Peyer's patch (tissue), 4 donors: ENCODE data around the gene ARMH4.

Experiments
- POLR2A ChIP-seq, 2 donors: fragments of 450-650 bp; IDR thresholded peaks; one replicate each; pipeline ENCODE4 v1.5.1; 2017; ENCODE audit warnings: antibody characterized with exemption in 2 of 2, mild to moderate bottlenecking in 2 of 2, moderate library complexity in 2 of 2
- TF ChIP-seq, protein P1 (sequence below), 6 experiments: fragments of 450-650 bp in 4 of 6; fragments of 200-600 bp in 2 of 6; sonication (generic) in 1 of 6; IDR thresholded peaks; one replicate each; pipeline ENCODE4 v1.5.1; 2017 to 2019; ENCODE audit warnings: antibody characterized with exemption in 6 of 6, mild to moderate bottlenecking in 3 of 6, moderate library complexity in 1 of 6

DNA sequence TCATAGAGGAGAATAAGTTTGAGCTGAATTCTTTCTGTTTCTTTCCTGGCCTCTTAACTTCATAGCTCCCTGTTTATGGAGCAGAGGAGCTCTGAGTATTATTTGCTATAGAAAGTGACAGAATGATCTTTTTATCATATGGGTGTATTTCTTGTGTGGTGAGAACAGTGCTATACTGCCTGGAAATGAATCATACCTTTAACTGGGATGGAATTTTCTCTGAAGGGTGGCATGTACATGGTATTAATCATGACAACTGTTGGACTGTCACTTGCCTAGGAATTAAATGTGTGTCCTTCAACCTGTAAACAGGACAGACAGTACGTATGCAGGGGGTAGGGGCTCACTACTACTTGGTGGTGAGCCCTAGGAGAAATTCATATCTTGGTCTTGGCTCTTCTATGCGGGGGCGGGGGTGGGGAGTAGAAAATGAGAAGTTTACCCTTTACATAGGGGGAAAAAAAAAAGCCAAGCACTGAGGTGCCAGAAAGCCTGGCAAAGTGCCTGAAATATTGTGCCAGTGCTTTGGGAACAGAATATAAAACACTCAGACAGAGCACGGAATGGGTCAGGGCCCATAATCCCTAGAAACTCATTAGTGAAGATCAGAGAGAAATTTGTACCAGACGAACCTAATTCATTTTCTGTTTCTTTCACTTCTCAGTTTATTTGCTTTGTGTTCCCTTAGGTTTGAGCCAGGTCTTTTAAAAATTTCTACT, 33.8 kb downstream of the ARMH4 start:
- TF ChIP-seq, protein P1, sequence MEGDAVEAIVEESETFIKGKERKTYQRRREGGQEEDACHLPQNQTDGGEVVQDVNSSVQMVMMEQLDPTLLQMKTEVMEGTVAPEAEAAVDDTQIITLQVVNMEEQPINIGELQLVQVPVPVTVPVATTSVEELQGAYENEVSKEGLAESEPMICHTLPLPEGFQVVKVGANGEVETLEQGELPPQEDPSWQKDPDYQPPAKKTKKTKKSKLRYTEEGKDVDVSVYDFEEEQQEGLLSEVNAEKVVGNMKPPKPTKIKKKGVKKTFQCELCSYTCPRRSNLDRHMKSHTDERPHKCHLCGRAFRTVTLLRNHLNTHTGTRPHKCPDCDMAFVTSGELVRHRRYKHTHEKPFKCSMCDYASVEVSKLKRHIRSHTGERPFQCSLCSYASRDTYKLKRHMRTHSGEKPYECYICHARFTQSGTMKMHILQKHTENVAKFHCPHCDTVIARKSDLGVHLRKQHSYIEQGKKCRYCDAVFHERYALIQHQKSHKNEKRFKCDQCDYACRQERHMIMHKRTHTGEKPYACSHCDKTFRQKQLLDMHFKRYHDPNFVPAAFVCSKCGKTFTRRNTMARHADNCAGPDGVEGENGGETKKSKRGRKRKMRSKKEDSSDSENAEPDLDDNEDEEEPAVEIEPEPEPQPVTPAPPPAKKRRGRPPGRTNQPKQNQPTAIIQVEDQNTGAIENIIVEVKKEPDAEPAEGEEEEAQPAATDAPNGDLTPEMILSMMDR (IDR thresholded peaks at IDR 0.05), result no peak
- TF ChIP-seq POLR2A (IDR thresholded peaks at IDR 0.05), result no peak
